ENCODE results near the gene LOXL1. TPM values are rescaled to one million over a fixed set of nuclear protein-coding genes. Genes with fewer than 3 reads are reported as not detected.

The LOXL1 gene
- total RNA-seq, 1 donor from 2014 or later = 11.1 TPM

DNA sequence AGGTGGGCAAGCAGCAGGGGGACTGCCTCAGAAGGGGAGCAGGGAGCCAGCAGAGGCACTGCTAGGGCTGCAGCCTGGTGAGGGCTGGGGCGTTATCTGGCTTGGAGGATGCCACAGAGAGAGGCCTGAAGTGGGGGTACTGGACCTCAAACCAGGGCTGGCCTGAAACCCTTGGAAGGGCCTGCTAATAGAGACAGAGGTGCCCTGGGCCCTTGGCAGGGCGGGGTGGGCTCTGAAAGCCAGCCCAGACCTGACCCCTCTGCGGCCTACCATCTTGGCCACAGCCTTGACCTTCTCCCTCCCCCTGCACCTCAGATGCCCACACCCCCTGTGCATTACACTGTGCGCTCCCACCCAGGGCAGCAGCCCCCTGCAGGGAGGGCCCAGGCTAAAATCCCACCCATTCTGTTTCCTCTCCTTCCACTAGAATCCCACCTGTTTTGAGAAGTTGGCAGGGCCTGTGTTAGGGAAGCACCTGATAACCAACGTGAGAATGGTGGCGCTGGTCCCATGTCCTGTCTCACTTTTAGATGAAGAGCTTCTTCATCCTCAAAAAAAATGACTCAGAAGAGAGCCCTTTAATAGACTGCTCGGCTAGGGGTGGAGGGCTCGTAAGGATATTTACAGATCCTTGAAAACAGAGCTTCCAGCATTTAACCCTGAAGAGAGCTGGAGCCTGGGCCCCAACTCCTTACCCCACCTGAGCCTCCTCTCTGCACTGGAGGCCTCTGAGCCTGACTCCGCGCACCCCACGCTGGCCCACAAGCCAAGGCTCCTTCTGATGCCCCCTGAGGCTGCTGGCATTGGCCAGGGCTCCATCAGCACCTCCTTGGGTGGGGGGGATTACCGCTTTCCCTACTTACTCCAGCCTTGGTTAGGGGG is 29.8 kb downstream of the LOXL1 start:
- H3K36me3 ChIP-seq = no peaks in the 10 kb centered on the region
- DNase-seq (peak; percentile 35), ATAC-seq (no peak)
- no peaks in the 10 kb centered on the region for H3K9me3 ChIP-seq
- H3K27me3 ChIP-seq = no peaks in the 10 kb centered on the region
- H3K4me3 ChIP-seq = no peak overlapping the region
- no peak overlapping the region for H3K27ac ChIP-seq
- peaks cover 27% of the 10 kb centered on the region for H3K4me1 ChIP-seq
- TF ChIP-seq, protein P1, sequence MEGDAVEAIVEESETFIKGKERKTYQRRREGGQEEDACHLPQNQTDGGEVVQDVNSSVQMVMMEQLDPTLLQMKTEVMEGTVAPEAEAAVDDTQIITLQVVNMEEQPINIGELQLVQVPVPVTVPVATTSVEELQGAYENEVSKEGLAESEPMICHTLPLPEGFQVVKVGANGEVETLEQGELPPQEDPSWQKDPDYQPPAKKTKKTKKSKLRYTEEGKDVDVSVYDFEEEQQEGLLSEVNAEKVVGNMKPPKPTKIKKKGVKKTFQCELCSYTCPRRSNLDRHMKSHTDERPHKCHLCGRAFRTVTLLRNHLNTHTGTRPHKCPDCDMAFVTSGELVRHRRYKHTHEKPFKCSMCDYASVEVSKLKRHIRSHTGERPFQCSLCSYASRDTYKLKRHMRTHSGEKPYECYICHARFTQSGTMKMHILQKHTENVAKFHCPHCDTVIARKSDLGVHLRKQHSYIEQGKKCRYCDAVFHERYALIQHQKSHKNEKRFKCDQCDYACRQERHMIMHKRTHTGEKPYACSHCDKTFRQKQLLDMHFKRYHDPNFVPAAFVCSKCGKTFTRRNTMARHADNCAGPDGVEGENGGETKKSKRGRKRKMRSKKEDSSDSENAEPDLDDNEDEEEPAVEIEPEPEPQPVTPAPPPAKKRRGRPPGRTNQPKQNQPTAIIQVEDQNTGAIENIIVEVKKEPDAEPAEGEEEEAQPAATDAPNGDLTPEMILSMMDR (IDR thresholded peaks at IDR 0.05) = no peak
- intact Hi-C loops (cut with DNase I) = no loop called here

DNA sequence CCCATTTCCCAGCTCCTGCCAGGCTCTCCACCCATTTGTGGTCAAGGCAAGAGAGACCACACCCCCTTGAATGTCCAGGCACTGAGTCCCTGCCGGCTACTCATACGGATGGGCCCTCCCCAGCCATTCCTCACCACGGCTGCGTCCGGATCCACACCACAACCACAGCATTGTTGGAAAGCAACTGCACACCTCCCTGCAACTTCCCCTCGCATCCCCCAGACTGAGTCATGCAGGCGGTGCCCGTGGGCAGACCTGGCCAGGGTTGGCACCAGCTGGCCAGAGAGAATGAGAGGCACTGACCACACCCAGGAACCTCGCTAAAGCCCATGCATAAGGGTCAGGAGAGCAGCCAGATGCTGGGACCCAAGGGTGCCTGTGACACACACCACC is 30.5 kb downstream of the LOXL1 start:
- Histone ChIP-seq H3K9me3 (no peaks in the 10 kb centered on the region), H3K27me3 (no peaks in the 10 kb centered on the region), H3K36me3 (no peaks in the 10 kb centered on the region), H3K4me3 (no peak overlapping the region), H3K4me1 (peaks cover 23% of the 10 kb centered on the region), H3K27ac (no peak overlapping the region)
- peak; percentile 59 for ATAC-seq
- TF ChIP-seq, protein P1 (IDR thresholded peaks at IDR 0.05) = no peak
- no peak for DNase-seq
- intact Hi-C loops (cut with DNase I) = no loop called here

DNA sequence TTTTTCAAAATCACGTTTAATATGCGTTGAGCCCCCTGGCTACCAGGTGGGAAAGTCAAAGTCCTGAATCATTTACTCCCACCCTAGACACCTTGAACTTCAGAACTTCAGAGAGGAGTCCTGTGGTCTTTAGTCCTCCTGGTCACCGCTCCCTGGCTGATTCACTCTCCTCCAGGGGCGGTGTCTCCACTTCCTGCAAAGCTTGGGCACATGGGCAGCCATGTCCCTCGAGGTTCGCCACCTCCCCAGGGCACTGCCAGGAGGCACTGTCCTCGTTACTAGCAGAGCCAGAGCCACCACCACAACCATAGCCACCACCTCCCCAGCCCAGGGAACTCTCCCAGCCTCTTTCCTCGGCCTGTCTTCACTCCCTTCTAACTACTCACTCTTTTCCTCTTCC is 31.0 kb downstream of the LOXL1 start:
- ATAC-seq (no peak), DNase-seq (peak; percentile 36)
- TF ChIP-seq, protein P1 (IDR thresholded peaks at IDR 0.05) = no peak
- Histone ChIP-seq H3K9me3 (no peaks in the 10 kb centered on the region), H3K27me3 (no peaks in the 10 kb centered on the region), H3K4me1 (peaks cover 18% of the 10 kb centered on the region), H3K36me3 (no peaks in the 10 kb centered on the region), H3K4me3 (no peak overlapping the region), H3K27ac (no peak overlapping the region)
- intact Hi-C loops (cut with DNase I) = no loop called here

DNA sequence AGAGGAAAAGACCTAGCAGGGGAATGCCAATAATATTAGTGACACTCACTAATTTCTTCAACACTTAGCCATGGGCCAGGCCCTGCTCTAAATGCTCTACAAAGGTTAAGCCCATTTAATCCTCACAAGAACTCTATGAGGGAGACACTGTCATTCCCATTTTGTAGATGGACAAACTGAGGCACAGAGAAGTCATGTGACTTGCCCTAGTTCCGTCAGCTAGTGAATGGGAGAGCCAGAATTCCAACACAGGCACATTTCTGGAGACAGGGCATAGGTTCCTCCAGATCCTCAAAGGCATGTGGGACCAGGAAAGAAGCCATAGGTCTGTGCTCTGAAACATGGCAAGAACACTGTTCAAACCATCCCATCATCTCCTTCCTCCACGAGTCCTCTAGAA is 31.5 kb downstream of the LOXL1 start:
- ATAC-seq (no peak), DNase-seq (no peak)
- intact Hi-C loops (cut with DNase I) = no loop called here

DNA sequence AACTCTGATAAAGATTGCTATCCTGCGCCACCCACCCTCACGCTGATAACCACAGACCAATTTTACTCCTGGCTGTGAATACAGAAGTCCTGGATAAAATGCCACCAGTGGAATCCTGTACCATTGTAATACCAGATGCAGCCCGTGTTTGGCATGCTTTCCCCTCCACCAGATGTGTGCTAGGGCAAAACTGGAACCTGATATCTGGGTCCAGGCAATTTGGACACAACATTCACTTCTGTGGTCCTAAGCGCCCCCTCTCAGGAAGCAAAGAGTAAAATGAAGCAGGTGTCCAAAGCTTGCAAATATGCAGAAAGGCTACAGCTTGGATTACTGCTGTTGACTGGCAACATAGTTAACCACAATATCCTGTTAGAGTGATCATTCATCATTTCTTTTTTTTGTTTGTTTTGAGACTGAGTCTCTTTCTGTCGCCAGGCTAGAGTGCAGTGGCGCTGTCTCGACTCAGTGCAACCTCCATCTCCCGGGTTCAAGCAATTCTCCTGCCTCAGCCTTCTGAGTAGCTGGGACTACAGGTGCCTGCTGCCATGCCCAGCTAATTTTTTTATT is 32.8 kb downstream of the LOXL1 start:
- no peak overlapping the region for H3K4me3 ChIP-seq
- H3K27me3 ChIP-seq = no peaks in the 10 kb centered on the region
- H3K36me3 ChIP-seq = no peaks in the 10 kb centered on the region
- DNase-seq (no peak), ATAC-seq (no peak)
- H3K9me3 ChIP-seq = no peaks in the 10 kb centered on the region
- no peak overlapping the region for H3K27ac ChIP-seq
- H3K4me1 ChIP-seq = peaks cover 18% of the 10 kb centered on the region
- TF ChIP-seq, protein P1 (IDR thresholded peaks at IDR 0.05) = no peak
- intact Hi-C loops (cut with DNase I) = no loop called here

More for the DNA sequence above, 31.5 kb downstream of the LOXL1 start:
- TF ChIP-seq, protein P1 (IDR thresholded peaks at IDR 0.05) = no peak
- Histone ChIP-seq H3K4me1 (peaks cover 18% of the 10 kb centered on the region), H3K9me3 (no peaks in the 10 kb centered on the region), H3K27me3 (no peaks in the 10 kb centered on the region), H3K4me3 (no peak overlapping the region), H3K27ac (no peak overlapping the region), H3K36me3 (no peaks in the 10 kb centered on the region)

Data from upper lobe of right lung (tissue), 1 donor.